GM23338 (cell line): Measurements from ENCODE around the gene LEMD1. TPM values are rescaled to one million over a fixed set of nuclear protein-coding genes. Genes with fewer than 3 reads are reported as not detected.

Experiments used
- ATAC-seq: fragments of 200-7000 bp; cut with Tn5 transposase; 3 replicates; pipeline ENCODE4 v1.9.1; 2020
- DNase-seq: peaks from one replicate; pipeline ENCODE4 v3.0.0-alpha.2; 2015; ENCODE audit warnings: low spot score
- H2AFZ ChIP-seq: fragments of 200-600 bp; sonication (generic); 2 replicates; pipeline ENCODE4 v1.8.0; 2016; ENCODE audit warnings: antibody characterized with exemption, mild to moderate bottlenecking, moderate library complexity
- H3F3A ChIP-seq: fragments of 200-600 bp; sonication (generic); replicated peaks from 2 replicates; pipeline ENCODE4 v1.8.0; 2017; ENCODE audit warnings: antibody characterized with exemption, mixed run types, low read depth
- H3K27ac ChIP-seq: fragments of 200-600 bp; sonication (generic); 2 replicates; pipeline ENCODE4 v1.6.1; 2016; ENCODE audit warnings: low read depth
- H3K27me3 ChIP-seq: fragments of 200-600 bp; sonication (generic); 2 replicates; pipeline ENCODE4 v1.8.0; 2016; ENCODE audit warnings: mild to moderate bottlenecking, mixed run types, moderate library complexity; ENCODE audit not compliant: insufficient read depth
- H3K36me3 ChIP-seq: fragments of 200-600 bp; sonication (generic); 2 replicates; pipeline ENCODE4 v1.8.0; 2016; ENCODE audit warnings: mild to moderate bottlenecking; ENCODE audit not compliant: insufficient read depth
- H3K4me1 ChIP-seq: fragments of 200-600 bp; sonication (generic); 2 replicates; pipeline ENCODE4 v1.8.0; 2016; ENCODE audit warnings: mild to moderate bottlenecking, moderate library complexity; ENCODE audit not compliant: insufficient read depth
- H3K4me2 ChIP-seq: fragments of 200-600 bp; sonication (generic); 2 replicates; pipeline ENCODE4 v1.7.1; 2017; ENCODE audit warnings: mixed run types
- H3K4me3 ChIP-seq: fragments of 200-600 bp; sonication (generic); 2 replicates; pipeline ENCODE4 v1.6.1; 2016; ENCODE audit warnings: mixed run types
- H3K79me2 ChIP-seq: fragments of 200-600 bp; sonication (generic); replicated peaks from 2 replicates; pipeline ENCODE4 v1.8.0; 2017; ENCODE audit warnings: mild to moderate bottlenecking; ENCODE audit not compliant: insufficient read depth
- H3K9me2 ChIP-seq: fragments of 200-600 bp; sonication (generic); 2 replicates; pipeline ENCODE4 v1.8.0; 2017; ENCODE audit not compliant: insufficient read depth
- H4K20me1 ChIP-seq: fragments of 200-600 bp; sonication (generic); replicated peaks from 2 replicates; pipeline ENCODE4 v1.8.0; 2017; ENCODE audit warnings: mild to moderate bottlenecking; ENCODE audit not compliant: insufficient read depth
- H3K27ac Mint-ChIP-seq: 2 replicates; pipeline ENCODE4 v1.8.0; 2020; ENCODE audit warnings: inconsistent platforms, mild to moderate bottlenecking, moderate library complexity, mixed read lengths
- H3K27me3 Mint-ChIP-seq: 3 replicates; pipeline ENCODE4 v1.8.0; 2022; ENCODE audit warnings: low read depth, mild to moderate bottlenecking, moderate library complexity, mixed read lengths, inconsistent platforms; ENCODE audit not compliant: insufficient read depth, poor library complexity
- H3K36me3 Mint-ChIP-seq: 3 replicates; pipeline ENCODE4 v1.8.0; 2021; ENCODE audit warnings: low read depth, mild to moderate bottlenecking, inconsistent platforms, moderate library complexity, mixed read lengths
- H3K4me1 Mint-ChIP-seq: 3 replicates; pipeline ENCODE4 v1.8.0; 2020; ENCODE audit warnings: mild to moderate bottlenecking, inconsistent platforms, mixed read lengths
- H3K4me3 Mint-ChIP-seq: 3 replicates; pipeline ENCODE4 v1.8.0; 2021; ENCODE audit warnings: moderate library complexity, mild to moderate bottlenecking, inconsistent platforms, mixed read lengths
- H3K9me3 Mint-ChIP-seq: 3 replicates; pipeline ENCODE4 v1.8.0; 2020; ENCODE audit warnings: moderate library complexity, mild to moderate bottlenecking, inconsistent platforms, mixed read lengths
- CTCF ChIP-seq, 2 experiments: fragments of 200-600 bp in 1 of 2; sonication (generic) in 1 of 2; conservative IDR thresholded peaks; 2 replicates each; pipeline versions ENCODE4 v1.5.1 to v1.6.1; 2016 to 2017; ENCODE audit warnings: antibody characterized with exemption in 2 of 2, low read depth in 2 of 2, mild to moderate bottlenecking in 2 of 2, moderate library complexity in 1 of 2
- EZH2phosphoT487 ChIP-seq: fragments of 200-600 bp; sonication (generic); IDR thresholded peaks from one replicate; pipeline ENCODE4 v1.8.1; 2018; ENCODE audit warnings: antibody characterized with exemption; ENCODE audit not compliant: unreplicated experiment
- NANOG ChIP-seq: IDR thresholded peaks from 2 replicates; pipeline ENCODE4 v1.6.1; 2016; ENCODE audit warnings: antibody characterized with exemption, borderline replicate concordance
- POLR2AphosphoS5 ChIP-seq: IDR thresholded peaks from 2 replicates; pipeline ENCODE4 v1.6.1; 2016; ENCODE audit warnings: antibody characterized with exemption, low read depth
- ZNF462 ChIP-seq: fragments of 250-450 bp; sonication (Bioruptor Pico); IDR thresholded peaks from 2 replicates; pipeline ENCODE4 v1.5.0; 2020; ENCODE audit warnings: mild to moderate bottlenecking, moderate library complexity
- polyA plus RNA-seq: library from polyadenylated mRNA; unstranded; fragments of >200 nt; fragmentation: Nextera tagmentation; extraction: Ambion mirVana; gene quantifications from 2 replicates; pipeline ENCODE4 v1.2.1, GENCODE V29; 2016
- total RNA-seq: library from RNA; depleted of rRNA; stranded (reverse); fragments of >200 nt; shearing (Covaris generic); gene quantifications from 2 replicates; pipeline ENCODE4 v1.2.3, GENCODE V29; 2014

Gene LEMD1
- total and polyA plus RNA-seq, 2 experiments from 2014 or later: 4.7 to 10.7 TPM

GRCh38 chr1:205436776-205437410 lies 15.0 kb upstream of the LEMD1 start (continued):
- no peak for TF ChIP-seq ZNF462 (CRISPR knock-in tag)
- TF ChIP-seq EZH2phosphoT487: no peak
- no peak for TF ChIP-seq NANOG

- H3K9me2 ChIP-seq: no peaks in the 10 kb centered on the region
- no peak overlapping the region for H3K27ac Mint-ChIP-seq
- no peaks in the 10 kb centered on the region for H3F3A ChIP-seq
- H4K20me1 ChIP-seq: 0 out of 2 replicates have a peak, but pooled peaks cover 7% of the 10 kb centered on the region
- DNase-seq (peak; percentile 76), ATAC-seq (peak; percentile 5; the same call in 1 of the 3 replicates)
- no peak overlapping the region for H3K4me3 Mint-ChIP-seq
- no peak overlapping the region for H3K4me3 ChIP-seq
- peaks cover 32% of the 10 kb centered on the region for H3K4me1 ChIP-seq
- H3K4me1 Mint-ChIP-seq: peaks cover 50% of the 10 kb centered on the region
- H3K36me3 ChIP-seq: no peaks in the 10 kb centered on the region
- H3K79me2 ChIP-seq: no peaks in the 10 kb centered on the region
- peaks cover 47% of the 10 kb centered on the region for H3K27me3 Mint-ChIP-seq
- no peak overlapping the region for H3K27ac ChIP-seq
- H3K9me3 Mint-ChIP-seq: no peaks in the 10 kb centered on the region
- H3K27me3 ChIP-seq: 0 out of 2 replicates have a peak, but pooled peaks cover 5% of the 10 kb centered on the region
- H3K36me3 Mint-ChIP-seq: 0 out of 3 replicates have a peak, but pooled peaks cover 5% of the 10 kb centered on the region
- H2AFZ ChIP-seq: no peak overlapping the region
- no peak overlapping the region for H3K4me2 ChIP-seq
- TF ChIP-seq CTCF (conservative IDR thresholded peaks at IDR 0.05; ENCODE audit: low read depth in 2 of 2) (no peak), POLR2AphosphoS5 (no peak)
These were observed 14.0 kb upstream of the LEMD1 start for GRCh38 chr1:205435578-205436573.
